ENCODE results near the gene CUL4B. TPM values are rescaled to one million over a fixed set of nuclear protein-coding genes. Genes with fewer than 3 reads are reported as not detected.
A peak's percentile ranks its signal among the peaks of the same experiment; 100 is the strongest.

CUL4B gene
- total and polyA plus RNA-seq, 4 donors: 6.0 to 24.9 (median 12.7) TPM

GRCh38 chrX:120556251-120556650 is 4.5 kb downstream of the CUL4B start (continued):
- TF ChIP-seq EGR1 (IDR thresholded peaks at IDR 0.05; ENCODE audit: low read depth in 2 of 2) (no peak), MAX (IDR thresholded peaks at IDR 0.05) (no peak), RXRA (IDR thresholded peaks at IDR 0.05) (no peak), TAF1 (conservative IDR thresholded peaks at IDR 0.05) (no peak)

- Histone ChIP-seq H3K9ac (ENCODE audit: low read depth in 1 of 2, low read length in 2 of 2) (no peak overlapping the region), H3K27ac (ENCODE audit: low read depth in 1 of 2, low read length in 2 of 2) (peak overlapping the region in 1 of 2 donors; percentile 46)
- 84% methylated on average over 12 of the region's 12 CpGs for WGBS
Measured at GRCh38 chrX:120549483-120550452, 11.0 kb downstream of the CUL4B start.

More at GRCh38 chrX:120549483-120550452, 11.0 kb downstream of the CUL4B start:
- H3K36me3 ChIP-seq (ENCODE audit: control insufficient read depth in 4 of 4, insufficient read depth in 3 of 4, low read depth in 1 of 4, low read length in 3 of 4): peaks cover 0 to 6% (median 0%) of the 10 kb centered on the region in 4 donors
- peaks cover 0 to 3% (median 0%) of the 10 kb centered on the region in 4 donors for H3K27me3 ChIP-seq (ENCODE audit: control insufficient read depth in 4 of 4, insufficient read depth in 4 of 4, low read length in 3 of 4)
- no peaks in the 10 kb centered on the region for H3K4me1 ChIP-seq (ENCODE audit: control insufficient read depth in 4 of 4, insufficient read depth in 4 of 4, low read length in 3 of 4)
- TF ChIP-seq ZBTB33 (IDR thresholded peaks at IDR 0.05) (no peak), HNF4G (IDR thresholded peaks at IDR 0.05) (no peak), ATF3 (IDR thresholded peaks at IDR 0.05) (no peak), GABPA (IDR thresholded peaks at IDR 0.05 in 1 of 2, conservative IDR thresholded peaks at IDR 0.05 in 1 of 2) (no peak), HNF4A (conservative IDR thresholded peaks at IDR 0.05) (no peak), RAD21 (IDR thresholded peaks at IDR 0.05) (no peak), SP1 (IDR thresholded peaks at IDR 0.05) (no peak), NR2F2 (IDR thresholded peaks at IDR 0.05) (no peak), FOXA1 (IDR thresholded peaks at IDR 0.05) (no peak), YY1 (IDR thresholded peaks at IDR 0.05) (no peak), MAX (IDR thresholded peaks at IDR 0.05) (no peak), JUND (IDR thresholded peaks at IDR 0.05) (no peak), RXRA (IDR thresholded peaks at IDR 0.05) (no peak), REST (IDR thresholded peaks at IDR 0.05) (no peak), TAF1 (conservative IDR thresholded peaks at IDR 0.05) (no peak)
- no peaks in the 10 kb centered on the region for H3K9me3 ChIP-seq (ENCODE audit: control insufficient read depth in 4 of 4, low read length in 3 of 4)
- H3K4me3 ChIP-seq (ENCODE audit: low read depth in 1 of 3, low read length in 3 of 3): no peak overlapping the region
- DNase-seq (ENCODE audit: low spot score): no peak

All from liver (tissue), 9 donors.